H1 (cell line): ENCODE results near the gene AGRN. TPM values are rescaled to one million over a fixed set of nuclear protein-coding genes. Genes with fewer than 3 reads are reported as not detected.

Experiments
- CTCF ChIA-PET: fragments of 300-600 bp; sonication (Branson Sonifier 250); formaldehyde crosslinking; loops from one replicate; lab custom pipeline; 2021; ENCODE audit not compliant: partially characterized antibody; lab: Charles Lee
- POLR2A ChIA-PET: fragments of 300-600 bp; sonication (Branson Sonifier 250); formaldehyde crosslinking; loops from one replicate; lab custom pipeline; 2021; ENCODE audit warnings: inconsistent platforms; ENCODE audit not compliant: partially characterized antibody; lab: Charles Lee
- DNase-seq, 2 experiments: peaks; one replicate each; pipeline versions ENCODE4 v3.0.0 to v3.0.0-alpha.2; 2010 to 2022; ENCODE audit warnings: low spot score in 2 of 2, low read depth in 1 of 2, mixed read lengths in 1 of 2
- FAIRE-seq: peaks from 2 replicates; lab custom pipeline; 2011; peaks lifted over from hg19 to GRCh38; lab: Jason Lieb, UNC
- H2AFZ ChIP-seq: 2 replicates; pipeline ENCODE4 v1.8.1; 2012; ENCODE audit warnings: low read length, inconsistent platforms
- H2AK5ac ChIP-seq: 2 replicates; pipeline ENCODE4 v1.6.1; 2013; ENCODE audit warnings: low read depth, low read length
- H2BK120ac ChIP-seq: replicated peaks from 2 replicates; pipeline ENCODE3; 2013; ENCODE audit warnings: low read depth, low read length, inconsistent platforms
- H2BK12ac ChIP-seq: 2 replicates; pipeline ENCODE4 v1.6.1; 2013; ENCODE audit warnings: low read depth, low read length
- H2BK15ac ChIP-seq: 2 replicates; pipeline ENCODE4 v1.6.1; 2013; ENCODE audit warnings: low read length
- H2BK20ac ChIP-seq: 2 replicates; pipeline ENCODE4 v1.6.1; 2013; ENCODE audit warnings: low read length
- H2BK5ac ChIP-seq: 2 replicates; pipeline ENCODE4 v1.6.1; 2013; ENCODE audit warnings: low read depth, low read length
- H3K14ac ChIP-seq: 2 replicates; pipeline ENCODE4 v1.6.1; 2013; ENCODE audit warnings: inconsistent platforms; ENCODE audit not compliant: insufficient read length
- H3K18ac ChIP-seq: 2 replicates; pipeline ENCODE4 v1.6.1; 2013; ENCODE audit warnings: low read length; ENCODE audit errors: extremely low read depth
- H3K23ac ChIP-seq: 2 replicates; pipeline ENCODE4 v1.6.1; 2013; ENCODE audit warnings: inconsistent platforms; ENCODE audit not compliant: insufficient read length
- H3K23me2 ChIP-seq: 2 replicates; pipeline ENCODE4 v1.6.1; 2013; ENCODE audit warnings: low read depth, low read length
- H3K27ac ChIP-seq: 2 replicates; pipeline ENCODE4 v1.6.1; 2011; ENCODE audit warnings: low read depth, low read length, inconsistent platforms
- H3K27me3 ChIP-seq, 4 experiments: replicated peaks in 1 of 4; 1 replicate in 1 of 4; 2 replicates in 3 of 4; pipeline versions ENCODE4 v1.6.1 to v1.8.1; 2011 to 2013; ENCODE audit warnings: low read length in 3 of 4, mild to moderate bottlenecking in 3 of 4, inconsistent platforms in 2 of 4, mixed read lengths in 2 of 4, moderate library complexity in 1 of 4; ENCODE audit not compliant: control insufficient read depth in 3 of 4, insufficient read depth in 3 of 4; ENCODE audit errors: extremely low read depth in 1 of 4
- H3K36me3 ChIP-seq, 4 experiments: 2 replicates each; pipeline versions ENCODE4 v1.6.1 to v1.8.1; 2011 to 2013; ENCODE audit warnings: mild to moderate bottlenecking in 4 of 4, low read length in 3 of 4, moderate library complexity in 2 of 4, control low read depth in 1 of 4, inconsistent platforms in 1 of 4; ENCODE audit not compliant: insufficient read depth in 4 of 4, control insufficient read depth in 2 of 4
- H3K4ac ChIP-seq: replicated peaks from 2 replicates; pipeline ENCODE3; 2013; ENCODE audit warnings: low read length, low read depth, mixed read lengths, inconsistent platforms; ENCODE audit not compliant: insufficient read length
- H3K4me1 ChIP-seq, 4 experiments: replicated peaks in 1 of 4; 1 replicate in 1 of 4; 2 replicates in 3 of 4; pipeline versions ENCODE4 v1.6.1 to v1.8.1; 2011 to 2013; ENCODE audit warnings: low read length in 3 of 4, inconsistent platforms in 2 of 4, mixed read lengths in 1 of 4; ENCODE audit not compliant: insufficient read depth in 4 of 4, control insufficient read depth in 3 of 4
- H3K4me2 ChIP-seq, 2 experiments: 2 replicates each; pipeline versions ENCODE4 v1.6.1 to v1.8.1; 2011 to 2013; ENCODE audit warnings: low read depth in 2 of 2, low read length in 2 of 2, control low read depth in 1 of 2, inconsistent platforms in 1 of 2, mild to moderate bottlenecking in 1 of 2; ENCODE audit not compliant: insufficient read depth in 1 of 2
- H3K4me3 ChIP-seq, 4 experiments: fragments of 200-600, 300-600 bp in 1 of 4; sonication (generic), shearing (Covaris generic), sonication (Bioruptor Twin) in 1 of 4; 2 replicates each; pipeline versions ENCODE4 v1.5.1 to v1.8.1; 2011 to 2016; ENCODE audit warnings: low read length in 4 of 4, low read depth in 3 of 4, control low read depth in 2 of 4, inconsistent platforms in 2 of 4, mild to moderate bottlenecking in 2 of 4, mixed read lengths in 1 of 4, moderate library complexity in 1 of 4; ENCODE audit not compliant: insufficient read depth in 2 of 4; ENCODE audit errors: extremely low read depth in 1 of 4
- H3K56ac ChIP-seq: replicated peaks from 2 replicates; pipeline ENCODE3; 2013; ENCODE audit warnings: low read depth, mild to moderate bottlenecking, mixed read lengths, low read length, inconsistent platforms; ENCODE audit not compliant: insufficient read length
- H3K79me1 ChIP-seq: 2 replicates; pipeline ENCODE4 v1.6.1; 2013; ENCODE audit warnings: low read depth, low read length, control low read depth
- H3K79me2 ChIP-seq, 2 experiments: 2 replicates each; pipeline versions ENCODE4 v1.6.1 to v1.8.1; 2012 to 2013; ENCODE audit warnings: low read length in 2 of 2, mild to moderate bottlenecking in 2 of 2, inconsistent platforms in 1 of 2; ENCODE audit not compliant: insufficient read depth in 2 of 2, control insufficient read depth in 1 of 2
- H3K9ac ChIP-seq, 4 experiments: replicated peaks in 1 of 4; 1 replicate in 1 of 4; 2 replicates in 3 of 4; pipeline versions ENCODE4 v1.6.1 to v1.8.1; 2011 to 2013; ENCODE audit warnings: low read depth in 3 of 4, low read length in 3 of 4, control low read depth in 2 of 4, mild to moderate bottlenecking in 2 of 4, moderate library complexity in 2 of 4, inconsistent platforms in 1 of 4; ENCODE audit errors: extremely low read depth in 1 of 4
- H3K9me3 ChIP-seq, 2 experiments: 2 replicates each; pipeline versions ENCODE4 v1.6.1 to v1.8.1; 2012 to 2013; ENCODE audit warnings: mild to moderate bottlenecking in 2 of 2, moderate library complexity in 2 of 2, control low read depth in 1 of 2, inconsistent platforms in 1 of 2, low read depth in 1 of 2, low read length in 1 of 2, mixed read lengths in 1 of 2; ENCODE audit not compliant: insufficient read depth in 2 of 2
- H4K20me1 ChIP-seq, 2 experiments: replicated peaks in 1 of 2; 2 replicates each; pipeline versions ENCODE3 to v1.8.1; 2011 to 2013; ENCODE audit warnings: inconsistent platforms in 2 of 2, low read length in 2 of 2, mild to moderate bottlenecking in 1 of 2; ENCODE audit not compliant: insufficient read depth in 2 of 2, control insufficient read depth in 1 of 2
- H4K5ac ChIP-seq: 2 replicates; pipeline ENCODE4 v1.6.1; 2013; ENCODE audit warnings: low read length, low read depth, mixed read lengths, inconsistent platforms; ENCODE audit not compliant: insufficient read length
- H4K8ac ChIP-seq: 2 replicates; pipeline ENCODE4 v1.8.0; 2013; ENCODE audit warnings: mild to moderate bottlenecking, moderate library complexity, low read length, inconsistent platforms; ENCODE audit not compliant: insufficient read depth; ENCODE audit errors: extremely low read depth
- H4K91ac ChIP-seq: replicated peaks from 2 replicates; pipeline ENCODE3; 2013; ENCODE audit warnings: low read length, mixed read lengths, inconsistent platforms; ENCODE audit not compliant: insufficient read length
- BCL11A ChIP-seq, 2 experiments: IDR thresholded peaks; one replicate each; pipeline ENCODE4 v1.6.1; 2011; ENCODE audit warnings: low read depth in 2 of 2, low read length in 2 of 2, mild to moderate bottlenecking in 2 of 2
- CEBPB ChIP-seq: IDR thresholded peaks from 2 replicates; pipeline ENCODE4 v1.6.1; 2012; ENCODE audit warnings: low read depth, low read length
- E2F6 ChIP-seq: IDR thresholded peaks from 2 replicates; pipeline ENCODE4 v1.6.1; 2012; ENCODE audit warnings: inconsistent platforms
- EZH2 ChIP-seq: fragments of 200-600 bp; sonication (generic); IDR thresholded peaks from 2 replicates; pipeline ENCODE4 v1.7.1; 2012; ENCODE audit warnings: low read depth, mild to moderate bottlenecking, moderate library complexity, low read length, inconsistent platforms; ENCODE audit not compliant: severe bottlenecking
- RBBP5 ChIP-seq: IDR thresholded peaks from 2 replicates; pipeline ENCODE4 v1.7.1; 2012; ENCODE audit warnings: low read depth, mild to moderate bottlenecking, inconsistent platforms, low read length, moderate library complexity, borderline replicate concordance
- SIX5 ChIP-seq: IDR thresholded peaks from 2 replicates; pipeline ENCODE4 v1.6.1; 2011; ENCODE audit warnings: mild to moderate bottlenecking, low read depth, low read length
- WGBS, 2 experiments: shearing (Covaris generic) in 1 of 2; methylation state at CpG; one replicate each; pipeline versions ENCODE4 v1.1.6 to v1.1.7; 2013 to 2015; ENCODE audit warnings: low lambda C conversion rate in 2 of 2, mixed read lengths in 2 of 2, inconsistent platforms in 1 of 2, low coverage in 1 of 2, missing lambda C conversion rate in 1 of 2; ENCODE audit not compliant: insufficient replicate concordance in 2 of 2, insufficient coverage in 1 of 2, insufficient read length in 1 of 2; ENCODE audit errors: extremely low coverage in 1 of 2, missing lambda C conversion rate in 1 of 2; 5-methylcytosine and 5-hydroxymethylcytosine counted together
- polyA plus RNA-seq, 7 experiments: library from polyadenylated mRNA; depleted of rRNA in 3 of 7; stranded (reverse) in 5 of 7; unstranded in 2 of 7; fragments of >200 nt in 5 of 7; fragments of 200-250 nt in 2 of 7; gene quantifications; 1 replicate in 5 of 7; 2 replicates in 1 of 7; 4 replicates in 1 of 7; pipeline versions ENCODE4 v1.2.1 to v1.2.3, GENCODE V29; 2011 to 2013; ENCODE audit warnings: missing spikeins in 2 of 7, mixed read lengths in 2 of 7
- total RNA-seq: library from RNA; stranded (reverse); fragmentation: NEBNext Ultra II Directional; extraction: Animal tissue kit (Norgen Biotek cat#: 25700); gene quantifications from 2 replicates; pipeline ENCODE4 v1.2.1, GENCODE V29; 2021

The AGRN gene
- total and polyA plus RNA-seq, 2 of the 8 experiments (the other 6 are each of a cell fraction or from before 2014, with no cell fraction given) = 52.3 to 155 TPM

DNA sequence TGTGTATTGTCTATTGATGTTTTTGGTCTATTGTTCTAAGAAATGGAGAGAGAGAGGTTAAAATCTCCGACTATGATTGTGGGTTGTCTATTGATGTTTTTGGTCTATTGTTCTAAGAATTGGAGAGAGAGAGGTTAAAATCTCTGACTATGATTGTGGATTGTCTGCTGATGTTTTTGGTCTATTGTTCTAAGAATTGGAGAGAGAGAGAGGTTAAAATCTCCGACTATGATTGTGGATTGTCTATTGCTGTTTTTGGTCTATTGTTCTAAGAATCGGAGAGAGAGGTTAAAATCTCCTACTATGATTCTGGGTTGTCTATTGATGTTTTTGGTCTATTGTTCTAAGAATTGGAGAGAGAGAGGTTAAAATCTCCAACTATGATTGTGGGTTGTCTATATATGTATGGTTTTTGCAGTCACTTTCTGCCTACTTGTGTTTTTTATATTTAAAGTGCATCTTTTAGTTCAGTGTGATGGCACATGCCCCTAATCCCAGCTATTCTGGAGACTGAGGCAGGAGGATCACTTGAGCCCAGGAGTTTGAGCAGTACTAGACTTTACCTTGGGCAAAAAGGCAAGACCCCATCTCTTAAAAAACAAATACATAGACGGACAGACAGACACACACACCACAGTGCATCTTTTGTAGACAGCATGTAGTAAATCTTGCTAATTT lies 79.7 kb downstream of the AGRN start:
- H2BK12ac ChIP-seq = no peak overlapping the region
- no peak overlapping the region for H4K91ac ChIP-seq
- H3K27ac ChIP-seq = no peak overlapping the region
- CTCF ChIA-PET = no interaction called here
- DNase-seq (no peak), FAIRE-seq (no peak)
- H3K4me3 ChIP-seq = no peak overlapping the region
- H2BK15ac ChIP-seq = no peak overlapping the region
- no peak overlapping the region for H3K4me2 ChIP-seq
- H3K14ac ChIP-seq = no peak overlapping the region
- H3K9ac ChIP-seq = no peak overlapping the region
- no peak overlapping the region for H2BK120ac ChIP-seq
- H3K56ac ChIP-seq = no peak overlapping the region
- no peaks in the 10 kb centered on the region for H3K36me3 ChIP-seq
- no peaks in the 10 kb centered on the region for H3K4me1 ChIP-seq
- no peak overlapping the region for H2AFZ ChIP-seq
- no peak overlapping the region for H3K23ac ChIP-seq
- H4K20me1 ChIP-seq = no peaks in the 10 kb centered on the region
- no peak overlapping the region for H4K8ac ChIP-seq
- no peak overlapping the region for H3K18ac ChIP-seq
- no peaks in the 10 kb centered on the region; the same call in 1 of the 2 replicates for H3K79me1 ChIP-seq
- peaks cover 7 to 19% of the 10 kb centered on the region in 2 experiments for H3K9me3 ChIP-seq
- H3K4ac ChIP-seq = no peak overlapping the region
- H4K5ac ChIP-seq = no peak overlapping the region
- POLR2A ChIA-PET = no interaction called here
- H3K23me2 ChIP-seq = no peaks in the 10 kb centered on the region
- H3K79me2 ChIP-seq = no peaks in the 10 kb centered on the region
- 89% methylated on average over 4 of the region's 4 CpGs; no CpG with 5 or more reads in 1 of the 2 experiments for WGBS, 2 experiments
- no peak overlapping the region for H2BK20ac ChIP-seq
- TF ChIP-seq E2F6 (no peak), CEBPB (no peak), SIX5 (no peak), EZH2 (no peak), RBBP5 (no peak), BCL11A (IDR thresholded peaks at IDR 0.05; ENCODE audit: low read depth in 2 of 2, low read length in 2 of 2) (no peak)
- TF ChIP-seq, all 59 proteins: peak for 0
- no peaks in the 10 kb centered on the region for H3K27me3 ChIP-seq
- no peak overlapping the region for H2AK5ac ChIP-seq
- H2BK5ac ChIP-seq = no peak overlapping the region
